Astrocyte (in vitro differentiated cells and primary cell): ENCODE results near the gene WIPI1. TPM values are rescaled to one million over a fixed set of nuclear protein-coding genes. Genes with fewer than 3 reads are reported as not detected.

Experiments used
- DNase-seq: peaks from one replicate; pipeline ENCODE4 v3.0.0-alpha.2; 2010; ENCODE audit warnings: low read depth
- FAIRE-seq: peaks from 2 replicates; lab custom pipeline; 2011; peaks lifted over from hg19 to GRCh38; lab: Jason Lieb, UNC
- H2AFZ ChIP-seq: 2 replicates; pipeline ENCODE4 v1.6.0; 2012; ENCODE audit warnings: low read depth, low read length, inconsistent platforms
- H3K27ac ChIP-seq: 2 replicates; pipeline ENCODE4 v1.5.1; 2011; ENCODE audit warnings: low read depth, low read length, inconsistent platforms
- H3K27me3 ChIP-seq: 2 replicates; pipeline ENCODE4 v1.6.0; 2011; ENCODE audit warnings: low read length, inconsistent platforms; ENCODE audit not compliant: insufficient read depth
- H3K36me3 ChIP-seq: 2 replicates; pipeline ENCODE4 v1.5.1; 2011; ENCODE audit warnings: low read length, inconsistent platforms; ENCODE audit not compliant: insufficient read depth
- H3K4me1 ChIP-seq: 2 replicates; pipeline ENCODE4 v1.5.1; 2011; ENCODE audit warnings: low read length, inconsistent platforms; ENCODE audit not compliant: insufficient read depth
- H3K4me2 ChIP-seq: 2 replicates; pipeline ENCODE4 v1.6.0; 2012; ENCODE audit warnings: low read length, inconsistent platforms
- H3K4me3 ChIP-seq: 2 replicates; pipeline ENCODE4 v1.5.1; 2011; ENCODE audit warnings: low read depth, mild to moderate bottlenecking, low read length, inconsistent platforms; ENCODE audit not compliant: insufficient read depth
- H3K79me2 ChIP-seq: 2 replicates; pipeline ENCODE4 v1.6.0; 2012; ENCODE audit warnings: mild to moderate bottlenecking, low read length, inconsistent platforms; ENCODE audit not compliant: insufficient read depth
- H3K9ac ChIP-seq: 2 replicates; pipeline ENCODE4 v1.6.0; 2012; ENCODE audit warnings: mild to moderate bottlenecking, low read length, inconsistent platforms
- H3K9me3 ChIP-seq: 2 replicates; pipeline ENCODE4 v1.5.1; 2012; ENCODE audit warnings: low read depth, mild to moderate bottlenecking, low read length, inconsistent platforms; ENCODE audit not compliant: insufficient read depth
- H4K20me1 ChIP-seq: 2 replicates; pipeline ENCODE4 v1.6.0; 2012; ENCODE audit warnings: low read length, inconsistent platforms; ENCODE audit not compliant: insufficient read depth
- H3K27ac Mint-ChIP-seq: one replicate; pipeline ENCODE4 v1.8.0; 2021; ENCODE audit warnings: mild to moderate bottlenecking, mixed read lengths; ENCODE audit not compliant: unreplicated experiment
- H3K27me3 Mint-ChIP-seq: one replicate; pipeline ENCODE4 v1.8.0; 2021; ENCODE audit warnings: low read depth, mixed read lengths; ENCODE audit not compliant: unreplicated experiment
- H3K36me3 Mint-ChIP-seq: one replicate; pipeline ENCODE4 v1.8.0; 2021; ENCODE audit warnings: low read depth, mixed read lengths; ENCODE audit not compliant: unreplicated experiment
- H3K4me1 Mint-ChIP-seq: one replicate; pipeline ENCODE4 v1.8.0; 2021; ENCODE audit warnings: low read depth, mixed read lengths; ENCODE audit not compliant: unreplicated experiment
- H3K4me3 Mint-ChIP-seq: one replicate; pipeline ENCODE4 v1.8.0; 2021; ENCODE audit warnings: mild to moderate bottlenecking, moderate library complexity, mixed read lengths; ENCODE audit not compliant: unreplicated experiment
- H3K9me3 Mint-ChIP-seq: one replicate; pipeline ENCODE4 v1.8.0; 2021; ENCODE audit warnings: mild to moderate bottlenecking, mixed read lengths; ENCODE audit not compliant: unreplicated experiment
- EZH2 ChIP-seq: IDR thresholded peaks from 2 replicates; pipeline ENCODE4 v1.6.1; 2012; ENCODE audit warnings: mild to moderate bottlenecking, low read length, inconsistent platforms; ENCODE audit not compliant: insufficient read depth
- total RNA-seq: library from RNA; stranded (reverse); gene quantifications from 2 replicates; pipeline ENCODE4 v1.2.1, GENCODE V29; 2021
- TF ChIP-seq, protein P1 (sequence below): IDR thresholded peaks from 2 replicates; pipeline ENCODE4 v1.5.1; 2011; ENCODE audit warnings: low read depth, mild to moderate bottlenecking, inconsistent platforms, low read length, moderate library complexity; ENCODE audit not compliant: insufficient read depth

WIPI1 gene
- total RNA-seq, 1 donor from 2014 or later, result 83.5 TPM

- Mint-ChIP-seq H3K27ac (no peak overlapping the region), H3K27me3 (peaks cover under 1% of the 10 kb centered on the region), H3K36me3 (no peaks in the 10 kb centered on the region), H3K9me3 (no peaks in the 10 kb centered on the region), H3K4me1 (peaks cover 19% of the 10 kb centered on the region), H3K4me3 (no peak overlapping the region)
- Histone ChIP-seq H3K4me2 (no peak overlapping the region), H4K20me1 (peaks cover 19% of the 10 kb centered on the region), H3K27ac (no peak overlapping the region), H3K9me3 (no peaks in the 10 kb centered on the region), H3K4me1 (peaks cover 19% of the 10 kb centered on the region), H3K27me3 (peaks cover 8% of the 10 kb centered on the region), H3K79me2 (peaks cover 17% of the 10 kb centered on the region), H3K36me3 (no peaks in the 10 kb centered on the region), H3K9ac (no peak overlapping the region), H3K4me3 (no peak overlapping the region), H2AFZ (no peak overlapping the region)
- no peak for DNase-seq
- TF ChIP-seq, protein P1, sequence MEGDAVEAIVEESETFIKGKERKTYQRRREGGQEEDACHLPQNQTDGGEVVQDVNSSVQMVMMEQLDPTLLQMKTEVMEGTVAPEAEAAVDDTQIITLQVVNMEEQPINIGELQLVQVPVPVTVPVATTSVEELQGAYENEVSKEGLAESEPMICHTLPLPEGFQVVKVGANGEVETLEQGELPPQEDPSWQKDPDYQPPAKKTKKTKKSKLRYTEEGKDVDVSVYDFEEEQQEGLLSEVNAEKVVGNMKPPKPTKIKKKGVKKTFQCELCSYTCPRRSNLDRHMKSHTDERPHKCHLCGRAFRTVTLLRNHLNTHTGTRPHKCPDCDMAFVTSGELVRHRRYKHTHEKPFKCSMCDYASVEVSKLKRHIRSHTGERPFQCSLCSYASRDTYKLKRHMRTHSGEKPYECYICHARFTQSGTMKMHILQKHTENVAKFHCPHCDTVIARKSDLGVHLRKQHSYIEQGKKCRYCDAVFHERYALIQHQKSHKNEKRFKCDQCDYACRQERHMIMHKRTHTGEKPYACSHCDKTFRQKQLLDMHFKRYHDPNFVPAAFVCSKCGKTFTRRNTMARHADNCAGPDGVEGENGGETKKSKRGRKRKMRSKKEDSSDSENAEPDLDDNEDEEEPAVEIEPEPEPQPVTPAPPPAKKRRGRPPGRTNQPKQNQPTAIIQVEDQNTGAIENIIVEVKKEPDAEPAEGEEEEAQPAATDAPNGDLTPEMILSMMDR, result no peak
- TF ChIP-seq EZH2, result no peak
- no peak for FAIRE-seq
These were observed 1.8 kb upstream of the WIPI1 start for GRCh38 chr17:68459037-68459639.

- Histone ChIP-seq H3K4me3 (peak overlapping the region; percentile 67), H3K27me3 (peaks cover 8% of the 10 kb centered on the region), H3K9me3 (no peaks in the 10 kb centered on the region), H3K9ac (peak overlapping the region; percentile 80), H4K20me1 (peaks cover 26% of the 10 kb centered on the region), H2AFZ (peak overlapping the region; percentile 35), H3K4me2 (peak overlapping the region; percentile 94), H3K36me3 (no peaks in the 10 kb centered on the region), H3K27ac (peak overlapping the region; percentile 61), H3K79me2 (peaks cover 24% of the 10 kb centered on the region), H3K4me1 (peaks cover 19% of the 10 kb centered on the region)
- H3K36me3 Mint-ChIP-seq, result no peaks in the 10 kb centered on the region
- FAIRE-seq (no peak), DNase-seq (no peak)
- H3K27me3 Mint-ChIP-seq, result no peaks in the 10 kb centered on the region
- H3K4me1 Mint-ChIP-seq, result peaks cover 23% of the 10 kb centered on the region
- H3K4me3 Mint-ChIP-seq, result peak overlapping the region; percentile 87
- no peaks in the 10 kb centered on the region for H3K9me3 Mint-ChIP-seq
- TF ChIP-seq, protein P1, result no peak
- TF ChIP-seq EZH2, result no peak
- H3K27ac Mint-ChIP-seq, result peak overlapping the region; percentile 90
These were observed 1.2 kb upstream of the WIPI1 start for GRCh38 chr17:68458260-68459036.
